Nephron progenitor cell (in vitro differentiated cells): ENCODE measurements around the gene C12orf76.

ENCODE experiments used
- DNase-seq: peaks from one replicate; pipeline ENCODE4 v3.0.0; 2021
- H3K27ac Mint-ChIP-seq: 2 replicates; pipeline ENCODE4 v1.8.0; 2021; ENCODE audit warnings: mild to moderate bottlenecking, moderate library complexity, mixed read lengths
- H3K27me3 Mint-ChIP-seq: 2 replicates; pipeline ENCODE4 v1.8.0; 2021; ENCODE audit warnings: mild to moderate bottlenecking, low read depth, mixed read lengths; ENCODE audit not compliant: poor library complexity
- H3K36me3 Mint-ChIP-seq: 2 replicates; pipeline ENCODE4 v1.8.0; 2021; ENCODE audit warnings: low read depth, mixed read lengths
- H3K4me1 Mint-ChIP-seq: 2 replicates; pipeline ENCODE4 v1.8.0; 2021; ENCODE audit warnings: mixed read lengths
- H3K4me3 Mint-ChIP-seq: 2 replicates; pipeline ENCODE4 v1.8.0; 2021; ENCODE audit warnings: mild to moderate bottlenecking, moderate library complexity, mixed read lengths
- H3K9me3 Mint-ChIP-seq: 2 replicates; pipeline ENCODE4 v1.8.0; 2021; ENCODE audit warnings: mild to moderate bottlenecking, moderate library complexity, mixed read lengths
- CTCF ChIP-seq: fragments of 200-600 bp; sonication (generic); IDR thresholded peaks from 2 replicates; pipeline ENCODE4 v1.5.0; 2021; ENCODE audit warnings: antibody characterized with exemption

The C12orf76 gene

GRCh38 chr12:110028323-110028722, 20.0 kb downstream of the C12orf76 start:
- TF ChIP-seq CTCF = no peak
- H3K9me3 Mint-ChIP-seq = no peaks in the 10 kb centered on the region
- H3K36me3 Mint-ChIP-seq = peaks cover 46% of the 10 kb centered on the region
- H3K4me3 Mint-ChIP-seq = no peak overlapping the region
- H3K4me1 Mint-ChIP-seq = peaks cover 11% of the 10 kb centered on the region
- H3K27ac Mint-ChIP-seq = no peak overlapping the region
- DNase-seq = no peak
- H3K27me3 Mint-ChIP-seq = no peaks in the 10 kb centered on the region

- no peak for TF ChIP-seq CTCF
- peaks cover 19% of the 10 kb centered on the region for H3K4me1 Mint-ChIP-seq
- H3K9me3 Mint-ChIP-seq = no peaks in the 10 kb centered on the region
- H3K4me3 Mint-ChIP-seq = no peak overlapping the region
- H3K27ac Mint-ChIP-seq = no peak overlapping the region
- no peaks in the 10 kb centered on the region for H3K27me3 Mint-ChIP-seq
- no peak for DNase-seq
- peaks cover 41% of the 10 kb centered on the region for H3K36me3 Mint-ChIP-seq
Measured at GRCh38 chr12:110024051-110024450, 24.3 kb downstream of the C12orf76 start.

- no peaks in the 10 kb centered on the region for H3K27me3 Mint-ChIP-seq
- no peak for TF ChIP-seq CTCF
- H3K9me3 Mint-ChIP-seq = no peaks in the 10 kb centered on the region
- peaks cover 43% of the 10 kb centered on the region for H3K36me3 Mint-ChIP-seq
- H3K27ac Mint-ChIP-seq = no peak overlapping the region
- no peak for DNase-seq
- no peak overlapping the region for H3K4me3 Mint-ChIP-seq
- peaks cover 19% of the 10 kb centered on the region for H3K4me1 Mint-ChIP-seq
Measured at GRCh38 chr12:110023059-110023980, 25.0 kb downstream of the C12orf76 start.

- Mint-ChIP-seq H3K27ac (no peak overlapping the region), H3K27me3 (no peaks in the 10 kb centered on the region), H3K9me3 (no peaks in the 10 kb centered on the region), H3K4me1 (peaks cover 19% of the 10 kb centered on the region), H3K36me3 (peaks cover 30% of the 10 kb centered on the region), H3K4me3 (no peak overlapping the region)
- TF ChIP-seq CTCF = no peak
- DNase-seq = no peak
Measured at GRCh38 chr12:110020956-110021355, 27.4 kb downstream of the C12orf76 start.

GRCh38 chr12:110015132-110015531, 33.2 kb downstream of the C12orf76 start:
- H3K36me3 Mint-ChIP-seq = peaks cover 39% of the 10 kb centered on the region
- H3K27ac Mint-ChIP-seq = no peak overlapping the region
- no peak for TF ChIP-seq CTCF
- H3K4me1 Mint-ChIP-seq = peaks cover 3% of the 10 kb centered on the region
- H3K27me3 Mint-ChIP-seq = no peaks in the 10 kb centered on the region
- H3K4me3 Mint-ChIP-seq = no peak overlapping the region
- H3K9me3 Mint-ChIP-seq = no peaks in the 10 kb centered on the region
- DNase-seq = no peak

- H3K36me3 Mint-ChIP-seq = peaks cover 25% of the 10 kb centered on the region
- H3K27ac Mint-ChIP-seq = no peak overlapping the region
- TF ChIP-seq CTCF = no peak
- H3K9me3 Mint-ChIP-seq = no peaks in the 10 kb centered on the region
- H3K27me3 Mint-ChIP-seq = no peaks in the 10 kb centered on the region
- H3K4me1 Mint-ChIP-seq = peaks cover 12% of the 10 kb centered on the region
- no peak for DNase-seq
- no peak overlapping the region for H3K4me3 Mint-ChIP-seq
Measured at GRCh38 chr12:110012659-110013058, 35.7 kb downstream of the C12orf76 start.
